H9 (cell line): ENCODE measurements around the gene EFEMP1. TPM values are rescaled to one million over a fixed set of nuclear protein-coding genes. Genes with fewer than 3 reads are reported as not detected.

Experiments
- DNase-seq: peaks from one replicate; pipeline ENCODE4 v3.0.0-alpha.2; 2017
- H2AFZ ChIP-seq: one replicate; pipeline ENCODE4 v1.6.1; 2013; ENCODE audit warnings: mild to moderate bottlenecking, low read length, control low read depth, moderate library complexity
- H2AK5ac ChIP-seq: 2 replicates; pipeline ENCODE4 v1.6.1; 2013; ENCODE audit warnings: low read length, control low read depth, mixed read lengths; ENCODE audit not compliant: insufficient read length
- H2BK120ac ChIP-seq: one replicate; pipeline ENCODE4 v1.6.1; 2013; ENCODE audit warnings: low read depth, mild to moderate bottlenecking, low read length, control low read depth, inconsistent platforms; ENCODE audit not compliant: poor library complexity, severe bottlenecking
- H2BK12ac ChIP-seq: 2 replicates; pipeline ENCODE4 v1.6.1; 2013; ENCODE audit warnings: low read length, control low read depth, mixed read lengths, low read depth; ENCODE audit not compliant: insufficient read length
- H2BK15ac ChIP-seq: 2 replicates; pipeline ENCODE4 v1.6.1; 2013; ENCODE audit warnings: low read depth, low read length, control low read depth
- H2BK20ac ChIP-seq: one replicate; pipeline ENCODE4 v1.6.1; 2013; ENCODE audit warnings: low read depth, mild to moderate bottlenecking, low read length, control low read depth, inconsistent platforms; ENCODE audit not compliant: poor library complexity, severe bottlenecking
- H2BK5ac ChIP-seq: 2 replicates; pipeline ENCODE4 v1.6.1; 2013; ENCODE audit warnings: low read length, control low read depth, mixed read lengths; ENCODE audit not compliant: insufficient read length
- H3K14ac ChIP-seq: 2 replicates; pipeline ENCODE4 v1.6.1; 2013; ENCODE audit warnings: low read length, control low read depth; ENCODE audit not compliant: insufficient read depth
- H3K18ac ChIP-seq: 2 replicates; pipeline ENCODE4 v1.6.1; 2013; ENCODE audit warnings: low read depth, mild to moderate bottlenecking, mixed read lengths, low read length, control low read depth; ENCODE audit not compliant: insufficient read length
- H3K23ac ChIP-seq: 2 replicates; pipeline ENCODE4 v1.6.1; 2013; ENCODE audit warnings: low read length, control low read depth, mixed read lengths, low read depth; ENCODE audit not compliant: insufficient read length
- H3K23me2 ChIP-seq: 2 replicates; pipeline ENCODE4 v1.6.1; 2013; ENCODE audit warnings: low read depth, mild to moderate bottlenecking, mixed read lengths, low read length, control low read depth; ENCODE audit not compliant: insufficient read length, poor library complexity, severe bottlenecking
- H3K27ac ChIP-seq: 2 replicates; pipeline ENCODE4 v1.5.1; 2013; ENCODE audit warnings: low read length, control low read depth, mixed read lengths, low read depth; ENCODE audit not compliant: insufficient read length
- H3K27me3 ChIP-seq: 2 replicates; pipeline ENCODE4 v1.6.1; 2013; ENCODE audit warnings: low read length, control low read depth, inconsistent platforms; ENCODE audit not compliant: insufficient read depth
- H3K4ac ChIP-seq: 2 replicates; pipeline ENCODE4 v1.6.1; 2013; ENCODE audit warnings: low read depth, mild to moderate bottlenecking, control low read depth, inconsistent platforms, low read length, moderate library complexity
- H3K4me1 ChIP-seq: 2 replicates; pipeline ENCODE4 v1.6.1; 2013; ENCODE audit warnings: low read length, control low read depth, inconsistent platforms; ENCODE audit not compliant: insufficient read depth
- H3K4me2 ChIP-seq: 2 replicates; pipeline ENCODE4 v1.6.1; 2013; ENCODE audit warnings: low read length, control low read depth, mixed read lengths; ENCODE audit not compliant: insufficient read length, insufficient read depth
- H3K56ac ChIP-seq: 2 replicates; pipeline ENCODE4 v1.6.1; 2013; ENCODE audit warnings: low read depth, mild to moderate bottlenecking, mixed read lengths, low read length, control low read depth; ENCODE audit not compliant: insufficient read length
- H3K79me1 ChIP-seq: 2 replicates; pipeline ENCODE4 v1.6.1; 2013; ENCODE audit warnings: low read depth, mild to moderate bottlenecking, moderate library complexity, low read length, control low read depth, inconsistent platforms; ENCODE audit not compliant: insufficient read depth, poor library complexity, severe bottlenecking
- H3K79me2 ChIP-seq: 2 replicates; pipeline ENCODE4 v1.6.1; 2013; ENCODE audit warnings: low read length, control low read depth, inconsistent platforms; ENCODE audit not compliant: insufficient read depth
- H3K9ac ChIP-seq: 2 replicates; pipeline ENCODE4 v1.6.1; 2013; ENCODE audit warnings: low read length, control low read depth, mixed read lengths; ENCODE audit not compliant: insufficient read length; ENCODE audit errors: extremely low read depth
- H3K9me3 ChIP-seq: one replicate; pipeline ENCODE4 v1.6.1; 2013; ENCODE audit warnings: low read depth, low read length, inconsistent platforms; ENCODE audit not compliant: control insufficient read depth
- H3T11ph ChIP-seq: one replicate; pipeline ENCODE4 v1.6.1; 2013; ENCODE audit warnings: mild to moderate bottlenecking, low read length, control low read depth, inconsistent platforms
- H4K20me1 ChIP-seq: one replicate; pipeline ENCODE4 v1.6.1; 2013; ENCODE audit not compliant: control insufficient read depth, insufficient read length, insufficient read depth
- H4K5ac ChIP-seq: 2 replicates; pipeline ENCODE4 v1.6.1; 2013; ENCODE audit warnings: low read depth, mild to moderate bottlenecking, mixed read lengths, low read length, control low read depth; ENCODE audit not compliant: insufficient read length
- H4K8ac ChIP-seq: replicated peaks from 2 replicates; pipeline ENCODE4 v1.6.1; 2013; ENCODE audit warnings: low read length, control low read depth, mixed read lengths, low read depth; ENCODE audit not compliant: insufficient read length
- H4K91ac ChIP-seq: 2 replicates; pipeline ENCODE4 v1.6.1; 2013; ENCODE audit warnings: low read depth, mild to moderate bottlenecking, moderate library complexity, mixed read lengths, low read length, control low read depth; ENCODE audit not compliant: insufficient read length
- H3K27ac Mint-ChIP-seq, 3 experiments: 2 replicates in 2 of 3; 3 replicates in 1 of 3; pipeline ENCODE4 v1.8.0; 2020 to 2021; ENCODE audit warnings: mixed read lengths in 3 of 3, mild to moderate bottlenecking in 1 of 3, moderate library complexity in 1 of 3
- H3K27me3 Mint-ChIP-seq: 2 replicates; pipeline ENCODE4 v1.8.0; 2021; ENCODE audit warnings: low read depth, mild to moderate bottlenecking, moderate library complexity, mixed read lengths
- H3K36me3 Mint-ChIP-seq, 3 experiments: 2 replicates in 2 of 3; 3 replicates in 1 of 3; pipeline ENCODE4 v1.8.0; 2020 to 2021; ENCODE audit warnings: low read depth in 3 of 3, mixed read lengths in 3 of 3; ENCODE audit not compliant: insufficient read depth in 1 of 3
- H3K4me1 Mint-ChIP-seq, 2 experiments: 2 replicates each; pipeline ENCODE4 v1.8.0; 2020; ENCODE audit warnings: mixed read lengths in 2 of 2
- H3K4me3 Mint-ChIP-seq, 2 experiments: 2 replicates in 1 of 2; 3 replicates in 1 of 2; pipeline ENCODE4 v1.8.0; 2020 to 2021; ENCODE audit warnings: mild to moderate bottlenecking in 2 of 2, mixed read lengths in 2 of 2, moderate library complexity in 1 of 2
- H3K9me3 Mint-ChIP-seq, 2 experiments: 2 replicates in 1 of 2; 3 replicates in 1 of 2; pipeline ENCODE4 v1.8.0; 2020; ENCODE audit warnings: mild to moderate bottlenecking in 2 of 2, mixed read lengths in 2 of 2, moderate library complexity in 1 of 2
- CTCF ChIP-seq: fragments of 200-600 bp; sonication (generic); conservative IDR thresholded peaks from 3 replicates; pipeline ENCODE4 v1.8.0; 2021; ENCODE audit warnings: antibody characterized with exemption, mild to moderate bottlenecking
- WGBS: extraction: QIAGEN DNeasy Blood & Tissue Kit; methylation state at CpG from one replicate; pipeline ENCODE4 v1.1.7; 2013; ENCODE audit warnings: missing lambda C conversion rate, low lambda C conversion rate, mixed read lengths; ENCODE audit not compliant: insufficient read length; ENCODE audit errors: extremely low coverage; 5-methylcytosine and 5-hydroxymethylcytosine counted together
- total RNA-seq: library from RNA; stranded (reverse); gene quantifications from 2 replicates; pipeline ENCODE4 v1.2.1, GENCODE V29; 2021

EFEMP1 gene
- total RNA-seq, 1 experiment from 2014 or later = 3.5 TPM

GRCh38 chr2:55875434-55876135 lies 48.0 kb downstream of the EFEMP1 start:
- H3K4me3 Mint-ChIP-seq = no peak overlapping the region
- peaks cover 0 to 5% of the 10 kb centered on the region in 2 experiments; a peak in 1 of 4 replicates for H3K4me1 Mint-ChIP-seq
- no peaks in the 10 kb centered on the region for H3K36me3 Mint-ChIP-seq
- Histone ChIP-seq H3K9me3 (no peaks in the 10 kb centered on the region), H2BK20ac (no peak overlapping the region), H3K23me2 (no peaks in the 10 kb centered on the region), H3K56ac (no peak overlapping the region), H2BK15ac (no peak overlapping the region), H3K4me2 (no peak overlapping the region), H3K18ac (no peak overlapping the region), H3K27me3 (no peaks in the 10 kb centered on the region), H3K23ac (no peak overlapping the region), H2AFZ (no peak overlapping the region), H3T11ph (no peak overlapping the region), H3K27ac (no peak overlapping the region), H4K8ac (no peak overlapping the region), H3K9ac (no peak overlapping the region), H3K4ac (no peak overlapping the region), H3K79me2 (no peaks in the 10 kb centered on the region), H3K14ac (no peak overlapping the region), H3K79me1 (no peaks in the 10 kb centered on the region), H4K20me1 (no peaks in the 10 kb centered on the region), H2AK5ac (no peak overlapping the region), H4K5ac (no peak overlapping the region), H2BK120ac (no peak overlapping the region), H2BK5ac (no peak overlapping the region), H2BK12ac (no peak overlapping the region), H3K4me1 (no peaks in the 10 kb centered on the region; the same call in 1 of the 2 replicates), H4K91ac (no peak overlapping the region)
- TF ChIP-seq CTCF = no peak
- no peaks in the 10 kb centered on the region for H3K9me3 Mint-ChIP-seq
- H3K27ac Mint-ChIP-seq = no peak overlapping the region; a peak in 1 of 7 replicates
- WGBS = no CpG with 5 or more reads among the region's 4 CpGs
- DNase-seq = no peak
- no peaks in the 10 kb centered on the region for H3K27me3 Mint-ChIP-seq
